HEK293T (cell line): ENCODE results near the gene INSRR.

Source experiments
- CTCF ChIA-PET: fragments of 350-600 bp; formaldehyde crosslinking; extraction: SDS; loops from one replicate; lab custom pipeline; 2021; ENCODE audit warnings: antibody characterized with exemption, inconsistent platforms; lab: Yijun Ruan, JAX
- POLR2A ChIA-PET: fragments of 350-600 bp; formaldehyde crosslinking; extraction: SDS; loops from one replicate; lab custom pipeline; 2020; ENCODE audit warnings: antibody characterized with exemption, inconsistent platforms; lab: Yijun Ruan, JAX
- DNase-seq: peaks from one replicate; pipeline ENCODE4 v3.0.0; 2012; ENCODE audit warnings: mixed read lengths; ENCODE audit errors: extremely low spot score
- ARNT ChIP-seq: fragments of 450-650 bp; IDR thresholded peaks from 2 replicates; pipeline ENCODE4 v1.6.1; 2017; ENCODE audit warnings: mild to moderate bottlenecking
- BHLHE40 ChIP-seq: fragments of 450-650 bp; IDR thresholded peaks from 2 replicates; pipeline ENCODE4 v1.6.1; 2016; ENCODE audit warnings: mild to moderate bottlenecking, moderate library complexity, borderline replicate concordance
- CTBP1 ChIP-seq: fragments of 450-650 bp; IDR thresholded peaks from 2 replicates; pipeline ENCODE4 v1.6.1; 2016; ENCODE audit warnings: borderline replicate concordance
- ELF4 ChIP-seq: fragments of 450-650 bp; IDR thresholded peaks from 2 replicates; pipeline ENCODE4 v1.6.1; 2017; ENCODE audit warnings: antibody characterized with exemption
- FOXA1 ChIP-seq: fragments of 450-650 bp; IDR thresholded peaks from 2 replicates; pipeline ENCODE4 v1.6.1; 2016; ENCODE audit warnings: mild to moderate bottlenecking
- FOXK2 ChIP-seq: fragments of 450-650 bp; IDR thresholded peaks from 2 replicates; pipeline ENCODE4 v1.6.1; 2016; ENCODE audit warnings: mild to moderate bottlenecking
- FOXM1 ChIP-seq: fragments of 450-650 bp; IDR thresholded peaks from 2 replicates; pipeline ENCODE4 v1.6.1; 2017; ENCODE audit warnings: mild to moderate bottlenecking, borderline replicate concordance
- HDGF ChIP-seq: fragments of 450-650 bp; IDR thresholded peaks from 2 replicates; pipeline ENCODE4 v1.6.1; 2017; ENCODE audit warnings: antibody characterized with exemption, borderline replicate concordance
- L3MBTL2 ChIP-seq: fragments of 450-650 bp; conservative IDR thresholded peaks from 2 replicates; pipeline ENCODE4 v1.6.1; 2016; ENCODE audit warnings: mild to moderate bottlenecking
- LEF1 ChIP-seq: fragments of 450-650 bp; IDR thresholded peaks from 2 replicates; pipeline ENCODE4 v1.6.1; 2017; ENCODE audit warnings: mild to moderate bottlenecking, borderline replicate concordance
- NFRKB ChIP-seq: fragments of 450-650 bp; IDR thresholded peaks from 2 replicates; pipeline ENCODE4 v1.6.1; 2016; ENCODE audit warnings: mild to moderate bottlenecking, moderate library complexity
- SP1 ChIP-seq: fragments of 450-650 bp; IDR thresholded peaks from 2 replicates; pipeline ENCODE4 v1.6.1; 2017
- SUZ12 ChIP-seq: fragments of 450-650 bp; IDR thresholded peaks from 2 replicates; pipeline ENCODE4 v1.6.1; 2016; ENCODE audit warnings: mild to moderate bottlenecking
- TARDBP ChIP-seq: fragments of 450-650 bp; IDR thresholded peaks from 2 replicates; pipeline ENCODE4 v1.6.1; 2016
- ZNF384 ChIP-seq: fragments of 450-650 bp; IDR thresholded peaks from 2 replicates; pipeline ENCODE4 v1.6.1; 2016
- TF ChIP-seq, protein P1 (sequence below): fragments of 450-650 bp; IDR thresholded peaks from 2 replicates; pipeline ENCODE4 v1.6.1; 2016

Gene INSRR

DNA sequence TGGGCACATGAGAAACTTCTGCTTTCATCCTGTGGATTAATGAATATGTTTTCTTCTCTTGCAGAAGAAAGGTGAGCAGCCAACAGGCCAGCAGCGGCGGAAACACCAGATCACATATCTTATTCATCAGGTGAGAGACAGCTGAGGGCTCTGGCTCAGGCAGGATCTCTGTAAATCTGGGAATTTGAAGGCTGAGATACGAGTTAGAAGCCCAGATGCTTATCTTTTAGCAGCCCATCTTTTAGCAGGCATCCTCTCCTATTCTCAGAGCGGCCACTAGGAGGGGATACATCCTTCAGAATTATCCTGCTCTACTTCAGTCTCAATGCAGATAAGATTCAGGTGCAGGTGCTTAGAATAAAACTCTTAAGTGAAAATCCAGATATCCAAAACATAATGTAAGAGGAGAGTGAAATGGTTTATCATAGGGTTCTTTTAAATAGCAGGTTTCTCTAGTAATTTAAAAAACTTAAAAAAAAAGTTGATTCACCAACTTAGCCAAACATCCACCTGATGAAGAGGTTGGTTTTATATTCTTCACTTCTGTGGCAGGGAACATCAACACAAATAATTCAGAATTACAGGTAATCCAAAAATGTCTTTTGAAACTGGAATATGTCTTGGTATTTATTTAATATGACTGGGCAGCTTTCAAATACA, 61.6 kb downstream of the INSRR start:
- ChIA-PET POLR2A (interaction anchor here (1.5 kb wide), 1 partner anchor 56 kb away, joined by 5 read pairs; the partner anchor contains the start of gene MRPL24), CTCF (interaction anchor here (0.6 to 2.8 kb wide), 12 partner anchors 13 to 130 kb away, joined by 3 to 22 read pairs (median 4); partner anchors contain the start of genes METTL25B and NTRK1)
- peak; percentile 68 for DNase-seq
- TF ChIP-seq SUZ12 (no peak), NFRKB (no peak), FOXK2 (no peak), TARDBP (no peak)

DNA sequence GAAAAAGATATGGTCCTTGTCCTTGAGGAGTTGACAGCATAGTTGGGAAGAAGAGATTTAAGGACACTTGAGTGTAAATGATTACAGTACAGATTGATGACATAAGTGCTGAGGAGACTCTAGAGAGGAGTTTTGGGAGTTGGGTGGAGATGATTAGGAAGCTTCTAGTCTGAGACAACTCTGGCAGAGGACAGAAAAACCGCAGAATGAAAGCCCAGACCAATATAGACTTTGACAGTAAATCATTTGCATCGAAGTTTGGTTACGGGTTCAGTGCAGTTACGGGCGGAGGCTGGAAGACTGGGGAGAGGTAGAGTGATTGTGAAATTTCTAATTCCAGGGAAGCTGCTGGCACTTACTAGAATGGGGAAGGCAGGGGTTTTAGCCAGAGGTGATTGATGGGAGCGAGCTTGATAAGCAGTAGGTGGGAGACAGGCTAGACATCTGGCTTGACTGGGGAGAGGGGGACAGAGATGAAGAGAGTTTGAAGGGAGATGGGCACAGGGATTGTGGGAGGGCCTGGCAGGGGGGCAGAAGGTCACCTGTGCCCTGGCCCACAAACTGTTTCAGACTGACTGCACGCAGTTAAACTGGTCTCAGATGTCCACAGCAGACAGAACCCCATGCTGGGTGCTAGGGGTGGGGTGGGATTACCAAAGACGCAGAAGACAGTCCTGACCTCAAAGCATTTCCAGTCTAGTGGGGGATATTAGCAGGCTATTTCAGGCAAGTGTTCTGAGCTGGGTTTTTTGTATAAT, 62.4 kb downstream of the INSRR start:
- POLR2A ChIA-PET = interaction anchor here (0.6 kb wide), 1 partner anchor 67 kb away, joined by 3 read pairs; no protein-coding TSS in a partner anchor
- CTCF ChIA-PET = interaction anchor here (0.6 to 2.8 kb wide), 10 partner anchors 12 to 107 kb away, joined by 3 to 11 read pairs (median 4); partner anchors contain the start of genes METTL25B and NTRK1
- no peak for TF ChIP-seq SUZ12
- TF ChIP-seq FOXM1 = no peak
- TF ChIP-seq ZNF384 = no peak
- DNase-seq = no peak

DNA sequence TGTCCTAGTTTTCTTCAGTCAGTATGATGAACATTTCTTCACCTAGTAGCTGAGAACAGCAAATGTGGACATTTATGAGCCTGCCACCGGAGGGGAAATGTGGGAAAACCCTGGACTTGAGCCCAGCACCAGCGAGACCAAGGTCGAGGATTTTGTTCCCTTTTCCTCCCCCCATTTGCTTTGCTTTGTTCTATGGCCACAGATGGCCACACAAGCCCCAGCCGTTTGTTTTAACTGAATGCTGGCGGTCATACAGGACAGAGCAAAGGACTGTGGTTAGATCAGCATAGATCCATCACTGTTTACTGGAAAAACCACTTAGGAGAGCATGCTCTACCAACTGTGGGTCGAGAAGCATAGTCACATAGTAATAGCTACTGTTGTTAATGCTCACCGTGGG, 63.1 kb downstream of the INSRR start:
- ChIA-PET CTCF (interaction anchor here (1.4 to 2.2 kb wide), 4 partner anchors 12 to 106 kb away, joined by 3 to 7 read pairs (median 3); partner anchors contain the start of gene NTRK1), POLR2A (interaction anchor here (0.6 kb wide), 1 partner anchor 67 kb away, joined by 3 read pairs; no protein-coding TSS in a partner anchor)
- no peak for TF ChIP-seq TARDBP
- no peak for TF ChIP-seq ARNT
- no peak for TF ChIP-seq NFRKB
- no peak for TF ChIP-seq L3MBTL2
- TF ChIP-seq ELF4 = no peak
- no peak for DNase-seq

DNA sequence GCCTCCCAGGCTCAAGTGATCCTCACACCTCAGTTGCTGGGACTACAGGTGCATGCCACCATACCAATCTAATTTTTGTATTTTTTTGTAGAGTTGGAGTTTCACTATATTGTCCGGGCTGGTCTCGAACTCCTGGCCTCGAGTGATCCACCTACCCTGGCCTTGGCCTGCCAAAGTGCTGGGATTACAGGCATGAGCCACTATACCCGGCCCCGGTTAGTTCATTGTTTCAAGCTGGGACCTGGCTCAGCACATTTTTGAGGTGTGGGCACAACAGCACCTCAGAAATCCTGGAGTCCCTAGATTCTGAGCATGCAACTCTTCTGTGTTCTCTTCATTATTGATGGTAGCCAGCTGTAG, 63.6 kb downstream of the INSRR start:
- POLR2A ChIA-PET = no interaction called here
- TF ChIP-seq TARDBP (no peak), FOXK2 (no peak), L3MBTL2 (no peak), FOXA1 (no peak), SUZ12 (no peak), ARNT (no peak), ZNF384 (no peak), FOXM1 (no peak), LEF1 (no peak), BHLHE40 (no peak), HDGF (no peak), ELF4 (no peak)
- TF ChIP-seq, protein P1, sequence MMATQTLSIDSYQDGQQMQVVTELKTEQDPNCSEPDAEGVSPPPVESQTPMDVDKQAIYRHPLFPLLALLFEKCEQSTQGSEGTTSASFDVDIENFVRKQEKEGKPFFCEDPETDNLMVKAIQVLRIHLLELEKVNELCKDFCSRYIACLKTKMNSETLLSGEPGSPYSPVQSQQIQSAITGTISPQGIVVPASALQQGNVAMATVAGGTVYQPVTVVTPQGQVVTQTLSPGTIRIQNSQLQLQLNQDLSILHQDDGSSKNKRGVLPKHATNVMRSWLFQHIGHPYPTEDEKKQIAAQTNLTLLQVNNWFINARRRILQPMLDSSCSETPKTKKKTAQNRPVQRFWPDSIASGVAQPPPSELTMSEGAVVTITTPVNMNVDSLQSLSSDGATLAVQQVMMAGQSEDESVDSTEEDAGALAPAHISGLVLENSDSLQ = no peak
- CTCF ChIA-PET = interaction anchor here (1.1 to 2.2 kb wide), 5 partner anchors 15 to 106 kb away, joined by 3 to 7 read pairs (median 3); partner anchors contain the start of gene NTRK1
- no peak for DNase-seq

DNA sequence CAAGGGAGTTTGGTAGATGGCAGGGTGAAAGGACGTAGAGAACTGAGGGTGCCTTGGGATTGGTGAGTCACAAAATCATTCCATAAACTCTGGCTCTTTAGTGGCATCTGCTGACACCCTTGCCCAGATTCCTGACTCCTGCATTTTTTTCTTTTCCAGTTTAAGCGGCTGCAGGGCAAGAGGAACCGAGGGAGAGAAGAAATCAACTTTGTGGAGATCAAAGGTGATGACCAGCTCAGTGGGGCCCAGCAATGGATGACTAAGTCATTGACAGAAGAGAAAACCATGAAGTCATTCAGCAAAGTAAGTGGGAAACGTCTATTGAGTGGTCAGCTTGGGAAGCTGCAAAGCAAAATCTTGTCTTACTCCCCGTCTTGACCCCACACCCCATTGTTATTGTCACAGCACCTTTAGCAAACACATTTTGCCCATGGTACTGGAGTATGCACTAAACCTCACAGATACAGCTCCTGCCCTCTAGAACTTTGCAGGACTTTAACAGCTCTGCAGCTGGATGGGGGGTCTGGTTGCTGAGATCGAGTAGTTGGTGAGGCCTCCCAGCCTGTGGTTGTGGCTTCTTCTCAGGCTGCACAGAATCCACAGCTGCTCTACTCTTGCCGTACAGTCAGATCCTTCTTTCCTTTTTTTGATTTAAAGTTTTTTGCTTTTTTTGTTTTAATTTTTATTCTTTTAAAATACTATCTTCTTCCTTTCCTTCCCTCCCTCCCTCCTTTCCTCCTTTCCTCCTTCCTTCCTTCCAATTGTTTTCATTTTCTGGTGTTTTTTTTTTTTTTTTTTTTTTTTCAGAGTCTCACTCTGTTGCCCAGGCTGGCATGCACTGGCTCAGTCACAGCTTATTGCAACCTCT, 64.2 kb downstream of the INSRR start:
- ChIA-PET POLR2A (no interaction called here), CTCF (interaction anchor here (0.6 to 2.2 kb wide), 8 partner anchors 16 to 96 kb away, joined by 3 to 7 read pairs (median 3); partner anchors contain the start of gene NTRK1)
- TF ChIP-seq TARDBP (no peak), FOXK2 (no peak), LEF1 (no peak), NFRKB (no peak), ELF4 (no peak), SUZ12 (no peak), CTBP1 (no peak), FOXM1 (no peak), BHLHE40 (no peak), L3MBTL2 (no peak), SP1 (no peak)
- no peak for DNase-seq
